ENCODE measurements around the gene SCARF2.
A peak's percentile ranks its signal among the peaks of the same experiment; 100 is the strongest.
"Not testable (repeated sequence)": the region's sequence is repeated elsewhere in the genome, so short reads cannot be mapped to it uniquely, and the experiment has no call there.

Gene SCARF2

GRCh38 chr22:20392983-20393704, 44.5 kb downstream of the SCARF2 start:
- ChIA-PET POLR2A (interaction anchor here (0.9 to 2.2 kb wide), 9 partner anchors 9 to 74 kb away, joined by 3 to 13 read pairs (median 3); partner anchors contain the start of gene DGCR6L), CTCF (interaction anchor here (0.6 to 1.2 kb wide), 4 partner anchors 25 to 180 kb away, joined by 3 to 5 read pairs (median 3); no protein-coding TSS in a partner anchor)
- H3K9me3 ChIP-seq (ENCODE audit: control insufficient read depth, insufficient read depth, low read depth, low read length) = no peaks in the 10 kb centered on the region
- TF ChIP-seq ZNF121 (tag by site-specific recombination; IDR thresholded peaks at IDR 0.05) (0 out of 2 replicates have a peak, but pooled peaks have one; percentile 9), ZNF473 (tag by site-specific recombination; IDR thresholded peaks at IDR 0.05) (no peak)
- peaks cover 0 to 8% of the 10 kb centered on the region in 2 experiments; a peak in 1 of 3 replicates for H3K36me3 ChIP-seq (ENCODE audit: control insufficient read depth in 2 of 2, insufficient read depth in 1 of 2, low read length in 2 of 2)
- peak overlapping the region; percentile 53; the same call in 1 of the 2 replicates for H3K27ac ChIP-seq (ENCODE audit: extremely low read depth, low read depth, low read length)
- peak overlapping the region; percentile 72 for H3K4me3 ChIP-seq (ENCODE audit: low read depth, low read length)
- H3K4me1 ChIP-seq (ENCODE audit: control insufficient read depth, insufficient read depth, low read length) = 0 out of 2 replicates have a peak, but pooled peaks cover 2% of the 10 kb centered on the region

GRCh38 chr22:20392365-20392881, 45.2 kb downstream of the SCARF2 start:
- not testable (repeated sequence) for H3K4me3 ChIP-seq (ENCODE audit: low read depth, low read length); H3K36me3 ChIP-seq (ENCODE audit: control insufficient read depth in 2 of 2, insufficient read depth in 1 of 2, low read length in 2 of 2); H3K9me3 ChIP-seq (ENCODE audit: control insufficient read depth, insufficient read depth, low read depth, low read length); H3K4me1 ChIP-seq (ENCODE audit: control insufficient read depth, insufficient read depth, low read length); H3K27ac ChIP-seq (ENCODE audit: extremely low read depth, low read depth, low read length)
- ChIA-PET POLR2A (interaction anchor here (1.3 kb wide), 2 partner anchors 62 to 73 kb away, joined by 3 to 4 read pairs; partner anchors contain the start of gene DGCR6L), CTCF (interaction anchor here (0.6 kb wide), 1 partner anchor 610 kb away, joined by 5 read pairs; no protein-coding TSS in a partner anchor)

GRCh38 chr22:20391222-20391621, 46.4 kb downstream of the SCARF2 start:
- 0 out of 2 replicates have a peak, but pooled peaks cover 2% of the 10 kb centered on the region for H3K4me1 ChIP-seq (ENCODE audit: control insufficient read depth, insufficient read depth, low read length)
- no peaks in the 10 kb centered on the region for H3K9me3 ChIP-seq (ENCODE audit: control insufficient read depth, insufficient read depth, low read depth, low read length)
- no peak overlapping the region for H3K27ac ChIP-seq (ENCODE audit: extremely low read depth, low read depth, low read length)
- CTCF ChIA-PET = no interaction called here
- TF ChIP-seq ZNF518A (tag by site-specific recombination; conservative IDR thresholded peaks at IDR 0.05; ENCODE audit: low read depth) = no peak
- TF ChIP-seq ZNF621 (tag by site-specific recombination; IDR thresholded peaks at IDR 0.05) = no peak
- TF ChIP-seq OSR2 (tag by site-specific recombination; IDR thresholded peaks at IDR 0.05) = no peak
- TF ChIP-seq ZNF335 (tag by site-specific recombination; conservative IDR thresholded peaks at IDR 0.05) = no peak
- no peak for TF ChIP-seq SP3 (tag by site-specific recombination; IDR thresholded peaks at IDR 0.05)
- no peak for TF ChIP-seq ZNF148 (tag by site-specific recombination; IDR thresholded peaks at IDR 0.05; ENCODE audit: borderline replicate concordance)
- TF ChIP-seq ZNF701 (tag by site-specific recombination; IDR thresholded peaks at IDR 0.05) = no peak
- no peak for TF ChIP-seq ZNF639 (tag by site-specific recombination; IDR thresholded peaks at IDR 0.05)
- no peak for TF ChIP-seq KLF8 (tag by site-specific recombination; IDR thresholded peaks at IDR 0.05)
- no peak for TF ChIP-seq BCL11B (tag by site-specific recombination; IDR thresholded peaks at IDR 0.05; ENCODE audit: low read depth)
- no peak for TF ChIP-seq ZNF596 (tag by site-specific recombination; IDR thresholded peaks at IDR 0.05)
- no peak for TF ChIP-seq BCL11A (tag by site-specific recombination; IDR thresholded peaks at IDR 0.05; ENCODE audit: low read depth)
- no peak for TF ChIP-seq SCRT1 (tag by site-specific recombination; IDR thresholded peaks at IDR 0.05; ENCODE audit: borderline replicate concordance)
- TF ChIP-seq GLI4 (tag by site-specific recombination; IDR thresholded peaks at IDR 0.05) = no peak
- no peak for TF ChIP-seq HOXC10 (CRISPR knock-in tag; IDR thresholded peaks at IDR 0.05)
- TF ChIP-seq KLF17 (tag by site-specific recombination; IDR thresholded peaks at IDR 0.05) = no peak
- no peak for TF ChIP-seq KLF16 (tag by site-specific recombination; IDR thresholded peaks at IDR 0.05)
- H3K36me3 ChIP-seq (ENCODE audit: control insufficient read depth in 2 of 2, insufficient read depth in 1 of 2, low read length in 2 of 2) = no peaks in the 10 kb centered on the region
- H3K4me3 ChIP-seq (ENCODE audit: low read depth, low read length) = no peak overlapping the region
- POLR2A ChIA-PET = interaction anchor here (1.3 kb wide), 1 partner anchor 71 kb away, joined by 4 read pairs; the partner anchor contains the start of gene DGCR6L

Measured in HEK293 (cell line).